ENCODE data around the gene TMEM184A. TPM values are rescaled to one million over a fixed set of nuclear protein-coding genes. Genes with fewer than 3 reads are reported as not detected.
"Not testable (repeated sequence)": the region's sequence is repeated elsewhere in the genome, so short reads cannot be mapped to it uniquely, and the experiment has no call there.

TMEM184A gene
- total RNA-seq, 1 donor from 2014 or later: 129 TPM

GRCh38 chr7:1521456-1521855, 34.5 kb downstream of the TMEM184A start:
- TF ChIP-seq, protein P1, sequence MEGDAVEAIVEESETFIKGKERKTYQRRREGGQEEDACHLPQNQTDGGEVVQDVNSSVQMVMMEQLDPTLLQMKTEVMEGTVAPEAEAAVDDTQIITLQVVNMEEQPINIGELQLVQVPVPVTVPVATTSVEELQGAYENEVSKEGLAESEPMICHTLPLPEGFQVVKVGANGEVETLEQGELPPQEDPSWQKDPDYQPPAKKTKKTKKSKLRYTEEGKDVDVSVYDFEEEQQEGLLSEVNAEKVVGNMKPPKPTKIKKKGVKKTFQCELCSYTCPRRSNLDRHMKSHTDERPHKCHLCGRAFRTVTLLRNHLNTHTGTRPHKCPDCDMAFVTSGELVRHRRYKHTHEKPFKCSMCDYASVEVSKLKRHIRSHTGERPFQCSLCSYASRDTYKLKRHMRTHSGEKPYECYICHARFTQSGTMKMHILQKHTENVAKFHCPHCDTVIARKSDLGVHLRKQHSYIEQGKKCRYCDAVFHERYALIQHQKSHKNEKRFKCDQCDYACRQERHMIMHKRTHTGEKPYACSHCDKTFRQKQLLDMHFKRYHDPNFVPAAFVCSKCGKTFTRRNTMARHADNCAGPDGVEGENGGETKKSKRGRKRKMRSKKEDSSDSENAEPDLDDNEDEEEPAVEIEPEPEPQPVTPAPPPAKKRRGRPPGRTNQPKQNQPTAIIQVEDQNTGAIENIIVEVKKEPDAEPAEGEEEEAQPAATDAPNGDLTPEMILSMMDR (IDR thresholded peaks at IDR 0.05): no peak
- TF ChIP-seq POLR2AphosphoS5 (IDR thresholded peaks at IDR 0.05; ENCODE audit: insufficient read depth in 1 of 2, low read depth in 1 of 2): no peak
- no peak for TF ChIP-seq POLR2A (IDR thresholded peaks at IDR 0.05)

DNA sequence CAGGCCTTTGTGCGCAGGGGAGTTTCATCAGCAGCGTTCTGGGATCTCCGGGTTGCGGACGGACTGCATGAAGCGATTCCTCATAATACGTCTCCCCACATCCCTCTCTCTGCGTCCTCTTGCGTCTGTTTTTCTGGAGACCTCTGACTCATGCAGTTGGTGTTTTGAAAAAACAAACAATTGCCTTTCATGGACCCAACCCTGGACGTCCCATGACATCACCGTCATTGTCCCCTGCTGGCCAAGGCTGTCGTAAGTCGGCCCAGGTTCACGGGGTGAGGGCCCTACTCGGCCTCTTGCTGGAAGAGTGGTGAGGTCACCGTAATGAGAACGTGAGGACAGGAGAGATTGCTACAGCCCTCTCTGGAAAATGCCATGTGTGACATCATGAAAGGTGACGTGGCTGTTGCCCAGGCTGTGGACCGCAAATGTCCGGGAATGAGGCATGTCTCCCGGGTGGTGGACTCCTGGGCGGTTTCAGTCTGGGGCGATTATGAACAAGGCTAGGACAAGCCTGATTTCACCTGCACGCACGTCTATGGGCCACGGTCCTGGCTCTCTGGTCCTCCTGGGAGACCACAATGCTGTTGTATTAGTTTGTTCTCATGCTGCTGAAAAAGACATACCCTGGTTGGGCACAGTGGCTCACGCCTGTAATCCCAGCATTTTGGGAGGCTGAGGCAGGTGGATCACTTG, 35.3 kb downstream of the TMEM184A start:
- Histone ChIP-seq H3K27me3 (no peaks in the 10 kb centered on the region), H3K27ac (no peak overlapping the region), H3K9me3 (no peaks in the 10 kb centered on the region), H3K36me3 (no peaks in the 10 kb centered on the region), H3K4me3 (no peak overlapping the region), H3K4me1 (no peaks in the 10 kb centered on the region)
- DNase-seq (ENCODE audit: extremely low spot score in 2 of 2): no peak
- TF ChIP-seq, protein P1 (IDR thresholded peaks at IDR 0.05): no peak
- TF ChIP-seq POLR2AphosphoS5 (IDR thresholded peaks at IDR 0.05; ENCODE audit: insufficient read depth in 1 of 2, low read depth in 1 of 2) (no peak), POLR2A (IDR thresholded peaks at IDR 0.05) (no peak)
- intact Hi-C loops (cut with DNase I): no loop called here

More at GRCh38 chr7:1521456-1521855, 34.5 kb downstream of the TMEM184A start:
- Histone ChIP-seq H3K4me3 (no peak overlapping the region), H3K4me1 (peaks cover 2% of the 10 kb centered on the region), H3K36me3 (no peaks in the 10 kb centered on the region), H3K9me3 (no peaks in the 10 kb centered on the region), H3K27ac (no peak overlapping the region), H3K27me3 (no peaks in the 10 kb centered on the region)
- intact Hi-C loops (cut with DNase I): no loop called here
- DNase-seq (ENCODE audit: extremely low spot score in 2 of 2): no peak

DNA sequence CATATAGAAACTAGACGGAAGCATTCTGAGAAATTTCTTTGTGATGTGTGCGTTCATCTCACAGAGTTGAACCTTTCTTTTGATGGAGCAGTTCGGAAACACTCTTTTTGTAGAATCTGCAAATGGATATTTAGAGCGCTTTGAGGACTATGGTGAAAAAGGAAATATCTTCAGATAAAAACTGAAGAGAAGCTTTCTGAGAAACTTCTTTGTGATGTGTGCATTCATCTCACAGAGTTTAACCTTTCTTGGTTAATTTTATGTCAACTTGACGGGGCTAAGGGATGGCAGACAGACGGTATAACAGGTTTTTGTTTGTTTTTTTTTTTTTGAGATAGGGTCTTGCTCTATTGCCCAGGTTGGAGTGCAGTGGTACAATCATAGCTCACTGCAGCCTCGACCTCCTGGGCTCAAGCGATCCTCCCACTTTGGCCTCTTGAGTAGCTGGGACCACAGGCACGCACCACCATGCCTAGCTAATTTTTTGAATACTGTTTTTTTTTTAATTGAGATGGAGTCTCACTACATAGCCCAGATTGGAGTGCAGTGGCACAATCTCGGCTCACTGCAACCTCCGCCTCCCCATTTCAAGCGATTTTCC, 36.6 kb downstream of the TMEM184A start:
- H3K9me3 ChIP-seq; H3K4me1 ChIP-seq; H3K36me3 ChIP-seq; DNase-seq (ENCODE audit: extremely low spot score in 2 of 2); intact Hi-C loops (cut with DNase I); H3K4me3 ChIP-seq; H3K27me3 ChIP-seq; H3K27ac ChIP-seq: not testable (repeated sequence)

DNA sequence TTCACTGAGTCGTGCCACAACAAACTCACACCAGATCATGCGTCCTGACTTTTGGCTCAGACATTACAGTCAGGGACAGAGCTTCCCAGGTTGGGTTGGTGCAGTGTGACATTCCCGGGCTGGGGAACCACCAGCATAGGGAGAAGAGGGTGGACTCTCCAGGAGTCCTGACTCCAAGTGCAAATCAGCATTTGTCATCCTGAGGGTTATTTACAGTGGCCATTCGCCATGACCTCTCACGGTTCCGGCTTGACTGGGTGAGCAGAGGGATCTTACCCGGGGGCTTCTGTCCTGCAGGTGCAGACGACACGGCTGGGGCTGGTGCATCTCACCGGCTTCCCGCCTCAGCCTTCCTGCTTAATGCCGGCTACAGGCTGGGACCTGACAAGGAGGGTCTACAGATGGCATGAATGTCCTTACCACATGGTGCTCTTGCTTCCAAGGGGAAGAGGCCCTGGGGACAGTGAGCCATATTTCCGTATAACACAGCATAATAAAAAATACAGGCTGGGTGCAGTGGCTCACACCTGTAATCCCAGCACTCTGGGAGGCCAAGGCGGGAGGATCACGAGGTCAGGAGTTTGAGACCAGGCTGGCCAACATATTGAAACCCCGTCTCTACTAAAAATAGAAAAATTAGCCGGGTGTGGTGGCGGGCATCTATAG, 39.3 kb downstream of the TMEM184A start:
- H3K27ac ChIP-seq: no peak overlapping the region
- DNase-seq (ENCODE audit: extremely low spot score in 2 of 2): no peak
- no peak overlapping the region for H3K4me3 ChIP-seq
- intact Hi-C loops (cut with DNase I): no loop called here
- TF ChIP-seq, protein P1 (IDR thresholded peaks at IDR 0.05): no peak
- no peak for TF ChIP-seq POLR2AphosphoS5 (IDR thresholded peaks at IDR 0.05; ENCODE audit: insufficient read depth in 1 of 2, low read depth in 1 of 2)
- TF ChIP-seq POLR2A (IDR thresholded peaks at IDR 0.05): no peak
- no peaks in the 10 kb centered on the region for H3K9me3 ChIP-seq
- no peaks in the 10 kb centered on the region for H3K27me3 ChIP-seq
- H3K4me1 ChIP-seq: peaks cover 17% of the 10 kb centered on the region
- no peaks in the 10 kb centered on the region for H3K36me3 ChIP-seq

GRCh38 chr7:1515509-1515967, 40.5 kb downstream of the TMEM184A start:
- H3K27me3 ChIP-seq; intact Hi-C loops (cut with DNase I); H3K27ac ChIP-seq; DNase-seq (ENCODE audit: extremely low spot score in 2 of 2); H3K36me3 ChIP-seq; H3K4me3 ChIP-seq; H3K9me3 ChIP-seq: not testable (repeated sequence)
- H3K4me1 ChIP-seq: peaks cover 17% of the 10 kb centered on the region

GRCh38 chr7:1514995-1515401, 41.0 kb downstream of the TMEM184A start:
- no peak for DNase-seq (ENCODE audit: extremely low spot score in 2 of 2)
- Histone ChIP-seq H3K4me1 (peaks cover 17% of the 10 kb centered on the region), H3K4me3 (no peak overlapping the region), H3K27me3 (no peaks in the 10 kb centered on the region), H3K27ac (no peak overlapping the region), H3K9me3 (no peaks in the 10 kb centered on the region), H3K36me3 (no peaks in the 10 kb centered on the region)
- intact Hi-C loops (cut with DNase I): no loop called here
- no peak for TF ChIP-seq POLR2AphosphoS5 (IDR thresholded peaks at IDR 0.05; ENCODE audit: insufficient read depth in 1 of 2, low read depth in 1 of 2)
